Camera-type eye (tissue), 1 donor: Measurements from ENCODE around the gene CCDC112. TPM values are rescaled to one million over a fixed set of nuclear protein-coding genes. Genes with fewer than 3 reads are reported as not detected.

Source experiments
- total RNA-seq: library from RNA; depleted of rRNA; stranded (reverse); fragments of >200 nt; gene quantifications from one replicate; pipeline ENCODE4 v1.2.3, GENCODE V29; 2014

CCDC112 gene
- total RNA-seq: 20.0 TPM

GRCh38 chr5:115296124-115297022 is at the start of gene CCDC112:
Gene CCDC112 (minus strand): TSS chr5:115296654. CDS start chr5:115296543, 111 bp downstream.

GRCh38 chr5:115262321-115263077 is 34.0 kb downstream of the CCDC112 start, which contains the start of gene PGGT1B:
Gene PGGT1B (minus strand): TSS chr5:115262877. CDS start chr5:115262851, 26 bp downstream.

Other genes with a start within 250 kb of the CCDC112 start
- 32.7 TPM for gene TRIM36, start 126.7 kb downstream of the CCDC112 start, total RNA-seq
- gene PGGT1B, start 33.8 kb downstream of the CCDC112 start, total RNA-seq: 22.5 TPM
- gene FEM1C, start 248.1 kb upstream of the CCDC112 start, total RNA-seq: 53.1 TPM